HG03039 (cell line): ENCODE data around the gene MPPE1.
"Not testable (repeated sequence)": the region's sequence is repeated elsewhere in the genome, so short reads cannot be mapped to it uniquely, and the experiment has no call there.

Experiments used
- ATAC-seq: cut with Tn5 transposase; IDR thresholded peaks from one replicate; pipeline ENCODE4 v1.9.1; 2021; ENCODE audit warnings: mild to moderate bottlenecking, moderate library complexity; ENCODE audit not compliant: unreplicated experiment

The MPPE1 gene

DNA sequence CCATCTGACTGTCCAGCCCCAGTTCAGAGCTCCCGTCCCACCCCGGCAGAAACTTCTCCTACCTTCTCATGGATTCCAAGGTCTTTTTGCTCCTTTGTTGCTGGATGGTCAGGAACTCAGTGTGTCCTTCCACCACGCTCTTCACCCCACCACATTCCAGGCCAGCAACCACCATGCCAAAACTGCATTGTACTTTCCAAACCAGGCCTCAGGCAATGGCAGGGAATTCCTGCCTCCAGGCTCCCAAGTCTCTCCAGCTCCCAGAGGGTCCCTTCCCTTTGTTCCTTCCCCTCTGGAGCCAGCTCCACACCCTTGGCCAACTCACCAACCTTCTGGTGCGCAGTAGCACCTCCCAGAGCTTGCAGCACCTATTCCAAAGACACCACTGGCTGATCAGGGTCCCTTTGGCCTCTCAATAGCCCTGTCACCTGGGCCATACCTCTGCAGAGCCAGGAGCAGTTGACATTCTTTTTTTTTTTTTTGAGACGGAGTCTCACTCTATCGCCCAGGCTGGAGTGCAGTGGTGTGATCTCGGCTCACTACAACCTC is 48.8 kb downstream of the MPPE1 start:
- no peak for ATAC-seq

DNA sequence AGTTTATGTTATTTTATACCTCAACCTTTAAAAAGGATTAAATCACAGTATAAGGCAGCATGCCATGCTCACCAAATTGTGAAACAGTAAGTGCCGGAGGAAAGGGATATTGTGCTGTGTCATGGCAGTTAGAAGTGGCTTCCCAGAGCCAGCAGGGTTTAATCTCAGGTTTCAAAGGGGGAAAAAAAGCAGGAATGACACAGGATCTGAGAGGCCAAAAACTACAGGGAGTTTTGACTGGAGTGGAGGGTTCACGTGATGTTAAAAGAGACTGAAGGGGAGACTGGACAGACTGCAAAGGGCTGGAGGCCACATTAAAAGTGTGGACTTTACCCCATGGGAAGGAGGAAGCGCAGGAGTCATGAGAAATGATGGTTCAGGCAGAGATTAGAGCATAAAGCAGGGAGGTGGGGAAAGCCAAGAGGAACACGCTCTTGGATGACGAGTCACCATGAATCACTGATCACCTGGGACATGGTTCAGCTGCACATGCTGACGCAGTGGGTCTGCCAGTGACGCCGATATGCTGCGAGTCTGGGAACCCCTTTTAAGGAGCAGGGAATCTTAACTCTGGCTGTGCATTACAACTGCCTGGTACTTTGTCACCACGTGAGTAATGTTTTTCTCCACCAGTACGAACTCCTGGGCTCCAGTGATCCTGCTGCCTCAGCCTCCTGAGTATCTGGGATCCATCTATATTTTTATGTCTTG is 50.8 kb downstream of the MPPE1 start:
- no peak for ATAC-seq

DNA sequence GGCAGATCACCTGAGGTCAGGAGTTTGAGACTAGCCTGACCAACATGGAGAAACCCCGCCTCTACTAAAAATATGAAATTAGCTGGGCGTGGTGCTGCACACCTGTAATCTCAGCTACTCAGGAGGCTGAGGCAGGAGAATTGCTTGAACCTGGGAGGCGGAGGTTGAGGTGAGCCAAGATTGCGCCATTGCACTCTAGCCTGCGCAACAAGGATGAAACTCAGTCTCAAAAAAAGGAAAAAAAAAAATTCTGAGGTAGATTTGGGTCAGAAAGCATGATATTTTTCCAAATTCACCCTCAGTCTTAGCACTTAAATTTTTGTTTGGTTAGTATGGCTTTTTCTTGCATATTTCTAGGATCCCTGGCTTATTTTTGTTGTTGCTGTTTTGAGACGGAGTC is 53.6 kb downstream of the MPPE1 start:
- ATAC-seq: not testable (repeated sequence)

DNA sequence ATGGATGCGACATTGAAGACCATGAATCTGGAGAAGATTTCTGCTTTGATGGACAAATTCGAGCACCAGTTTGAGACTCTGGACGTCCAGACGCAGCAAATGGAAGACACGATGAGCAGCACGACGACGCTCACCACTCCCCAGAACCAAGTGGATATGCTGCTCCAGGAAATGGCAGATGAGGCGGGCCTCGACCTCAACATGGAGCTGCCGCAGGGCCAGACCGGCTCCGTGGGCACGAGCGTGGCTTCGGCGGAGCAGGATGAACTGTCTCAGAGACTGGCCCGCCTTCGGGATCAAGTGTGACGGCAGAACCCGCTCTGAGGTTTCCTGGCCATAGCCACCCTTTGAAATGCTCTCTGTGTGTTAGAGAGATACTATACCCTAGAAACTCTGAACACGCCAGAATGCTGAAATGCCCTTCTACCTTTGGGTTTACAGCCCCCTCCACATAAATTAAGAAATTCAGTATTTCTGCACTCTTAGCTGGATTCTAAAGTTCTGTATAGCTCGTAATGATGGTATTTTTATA is 56.2 kb downstream of the MPPE1 start:
- ATAC-seq: no peak

DNA sequence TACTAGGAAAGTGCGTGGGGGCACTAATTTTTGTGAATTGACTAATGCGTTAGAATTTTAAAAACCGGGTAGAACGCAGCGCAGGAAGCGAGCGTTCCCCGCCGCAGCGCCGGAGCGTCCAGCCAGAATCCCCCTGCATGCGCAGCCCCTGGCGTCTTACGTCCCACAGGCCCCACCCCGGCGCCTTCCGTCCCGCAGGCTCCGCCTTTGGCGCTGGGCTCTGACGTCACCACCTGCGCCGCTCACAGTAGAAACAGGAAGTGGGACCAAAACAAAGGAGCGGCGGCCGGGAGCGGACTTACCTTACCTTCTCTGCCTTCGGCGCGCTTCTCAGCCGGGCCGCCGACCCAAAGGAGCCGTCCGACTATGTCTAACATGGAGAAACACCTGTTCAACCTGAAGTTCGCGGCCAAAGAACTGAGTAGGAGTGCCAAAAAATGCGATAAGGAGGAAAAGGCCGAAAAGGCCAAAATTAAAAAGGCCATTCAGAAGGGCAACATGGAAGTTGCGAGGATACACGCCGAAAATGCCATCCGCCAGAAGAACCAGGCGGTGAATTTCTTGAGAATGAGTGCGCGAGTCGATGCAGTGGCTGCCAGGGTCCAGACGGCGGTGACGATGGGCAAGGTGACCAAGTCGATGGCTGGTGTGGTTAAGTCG is 56.8 kb downstream of the MPPE1 start, which contains the start of gene CHMP1B:
TSS of gene CHMP1B (plus strand) at position 268 of the 660 bp plus-strand sequence. CDS start at position 367, 99 bp downstream.
- ATAC-seq: peak; percentile 96

GRCh38 chr18:11850821-11851145 is 57.3 kb downstream of the MPPE1 start:
- ATAC-seq: peak; percentile 22

DNA sequence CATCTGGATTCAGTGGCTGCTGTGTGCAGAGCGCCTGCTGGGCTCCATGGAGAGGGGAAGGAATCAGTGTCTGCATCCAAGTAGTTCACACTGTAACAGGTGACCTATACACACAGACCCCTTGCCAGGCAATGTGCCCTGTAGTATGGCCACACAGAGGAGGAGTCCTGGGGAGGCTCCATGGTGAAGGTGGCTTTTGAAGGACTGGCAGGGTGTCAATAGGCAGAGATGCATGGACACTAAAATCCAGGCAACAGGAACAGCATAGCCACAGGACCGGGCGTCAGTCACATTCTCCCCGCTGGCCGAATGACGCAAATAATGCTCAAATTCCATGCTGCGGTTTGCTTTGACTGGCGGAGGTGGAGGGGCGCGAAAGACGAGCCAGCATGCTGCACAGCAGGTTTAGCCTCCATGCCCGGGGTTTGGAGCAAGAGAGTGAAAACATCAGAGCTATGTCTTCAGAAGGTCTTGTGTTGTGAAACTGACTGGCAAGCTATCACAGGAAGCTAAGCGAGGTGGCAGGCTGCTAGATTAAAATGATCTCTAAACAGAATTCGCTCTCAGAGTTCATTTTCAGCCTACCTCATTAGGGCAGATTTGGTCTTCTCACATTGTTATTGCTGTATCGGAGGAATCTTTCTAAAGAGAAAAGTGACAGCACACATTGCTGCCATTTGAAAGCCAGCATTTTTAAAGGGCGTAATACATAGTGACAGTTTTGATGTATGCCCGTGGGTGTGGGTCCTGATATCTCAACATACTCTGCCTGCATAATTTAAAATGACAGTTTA is 58.1 kb downstream of the MPPE1 start:
- ATAC-seq: no peak

DNA sequence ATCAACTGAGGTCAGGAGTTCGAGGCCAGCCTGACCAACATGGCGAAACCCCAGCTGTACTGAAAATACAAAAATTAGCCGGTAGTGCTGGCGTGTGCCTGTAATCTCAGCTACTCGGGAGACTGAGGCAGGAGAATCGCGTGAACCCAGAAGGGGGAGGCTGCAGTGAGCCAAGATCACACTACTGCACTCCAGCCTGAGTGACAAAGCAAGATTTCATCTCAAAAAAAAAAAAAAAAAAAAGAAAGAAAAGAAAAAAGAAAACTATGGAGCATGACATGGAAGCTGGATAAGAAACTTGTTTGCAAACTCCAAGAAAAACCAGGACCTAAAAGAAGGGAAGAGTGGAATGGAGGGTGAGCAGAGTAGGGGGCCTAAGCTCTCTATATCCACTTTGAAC is 58.8 kb downstream of the MPPE1 start:
- ATAC-seq: no peak

DNA sequence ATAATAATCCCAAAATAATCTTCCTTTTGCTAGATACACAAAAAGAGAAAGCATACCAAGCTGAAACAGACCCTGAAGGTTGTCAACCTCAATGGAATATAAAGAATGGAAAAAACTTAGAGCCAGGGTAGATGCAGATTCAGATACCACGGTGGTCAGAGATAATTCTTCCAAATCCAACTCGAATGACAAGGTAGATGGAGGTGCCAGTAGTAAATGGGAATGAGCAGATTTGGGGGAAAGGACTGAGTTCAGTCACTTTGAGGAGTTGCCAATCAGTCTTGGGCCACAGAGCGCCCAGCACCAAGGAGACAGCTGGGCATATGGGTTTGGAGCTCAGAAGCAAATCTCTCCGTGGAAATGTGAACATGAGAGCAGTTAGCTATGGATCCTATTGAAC is 60.3 kb downstream of the MPPE1 start:
- no peak for ATAC-seq

DNA sequence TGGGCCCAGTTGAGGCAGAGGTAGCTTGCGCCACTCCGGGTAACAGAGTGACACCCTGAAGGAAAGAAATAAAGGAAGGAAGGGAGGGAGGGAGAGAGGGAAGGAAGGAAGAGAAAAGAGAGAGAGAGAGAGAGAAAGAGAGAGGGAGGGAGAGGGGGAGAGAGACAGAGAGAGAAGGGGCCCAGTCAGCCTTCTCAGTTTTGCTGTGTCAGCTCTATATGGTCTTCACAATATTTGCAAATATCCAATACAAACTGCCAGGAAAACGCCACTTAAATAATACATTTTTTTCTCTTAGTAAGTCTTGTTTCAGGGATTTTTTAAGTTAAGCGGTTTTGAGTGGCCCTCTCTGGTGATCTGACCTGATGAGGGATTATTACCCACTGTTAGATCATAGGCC is 62.5 kb downstream of the MPPE1 start:
- no peak for ATAC-seq

GRCh38 chr18:11844436-11844835 is 63.7 kb downstream of the MPPE1 start:
- no peak for ATAC-seq

- ATAC-seq: no peak
Measured at GRCh38 chr18:11842562-11842961, 65.6 kb downstream of the MPPE1 start.

GRCh38 chr18:11840493-11840892 is 67.6 kb downstream of the MPPE1 start:
- ATAC-seq: no peak

DNA sequence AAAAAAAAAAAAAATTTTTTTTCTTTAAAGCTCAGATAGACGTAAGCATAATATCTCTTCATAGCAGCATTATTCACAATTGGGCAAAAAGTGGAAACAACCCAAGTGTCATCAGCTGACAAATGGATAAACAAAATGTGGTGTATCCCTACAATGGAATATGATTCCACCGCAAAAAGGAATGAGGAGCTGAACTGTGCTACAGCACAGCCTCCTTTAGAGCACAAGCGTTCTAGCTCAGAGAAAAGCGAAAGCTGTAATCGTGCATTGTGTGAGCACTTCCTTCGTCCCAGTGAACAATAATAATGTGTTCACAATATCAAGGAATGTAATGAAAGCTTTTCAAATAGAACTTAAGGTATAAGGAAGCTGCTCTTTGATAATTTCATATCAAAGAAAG is 68.6 kb downstream of the MPPE1 start:
- ATAC-seq: no peak

GRCh38 chr18:11834772-11835171 is 73.3 kb downstream of the MPPE1 start:
- ATAC-seq: no peak
